IMR-90 (cell line): ENCODE results near the gene GATA2. TPM values are rescaled to one million over a fixed set of nuclear protein-coding genes. Genes with fewer than 3 reads are reported as not detected.

Source experiments
- ATAC-seq: fragments of 200-7000 bp; cut with Tn5 transposase; 2 replicates; pipeline ENCODE4 v1.9.1; 2020; ENCODE audit warnings: low read depth, mild to moderate bottlenecking, moderate library complexity
- BruUV-seq: library from RNA; stranded (reverse); fragments of 400-500 nt; replicated peaks from 2 replicates; lab custom pipeline; 2021; lab: Mats Ljungman, UMichigan
- CTCF ChIA-PET: fragments of 300-600 bp; formaldehyde crosslinking; extraction: SDS; loops from one replicate; lab custom pipeline; 2021; ENCODE audit warnings: antibody characterized with exemption; lab: Yijun Ruan, JAX
- POLR2A ChIA-PET: fragments of 300-600 bp; sonication (Branson Sonifier 250); formaldehyde crosslinking; loops from one replicate; lab custom pipeline; 2022; ENCODE audit warnings: antibody characterized with exemption; ENCODE audit not compliant: unreplicated experiment; lab: Charles Lee
- DNase-seq: peaks from one replicate; pipeline ENCODE4 v3.0.0; 2013
- H2AFZ ChIP-seq: replicated peaks from 2 replicates; pipeline ENCODE3; 2013; ENCODE audit warnings: low read length, mild to moderate bottlenecking; ENCODE audit not compliant: poor library complexity
- H2AK5ac ChIP-seq: 2 replicates; pipeline ENCODE4 v1.6.1; 2013; ENCODE audit warnings: low read depth, low read length, inconsistent platforms
- H2AK9ac ChIP-seq: replicated peaks from 2 replicates; pipeline ENCODE3; 2013; ENCODE audit warnings: mild to moderate bottlenecking, low read depth, low read length, moderate library complexity; ENCODE audit not compliant: poor library complexity
- H2BK120ac ChIP-seq: 2 replicates; pipeline ENCODE4 v1.6.1; 2013; ENCODE audit warnings: low read depth, low read length, inconsistent platforms
- H2BK15ac ChIP-seq: 3 replicates; pipeline ENCODE4 v1.6.1; 2013; ENCODE audit warnings: low read depth, low read length, inconsistent platforms
- H2BK20ac ChIP-seq: 2 replicates; pipeline ENCODE4 v1.6.1; 2013; ENCODE audit warnings: low read depth, mild to moderate bottlenecking, inconsistent platforms, low read length, moderate library complexity
- H2BK5ac ChIP-seq: 2 replicates; pipeline ENCODE4 v1.6.1; 2013; ENCODE audit warnings: mild to moderate bottlenecking, low read depth, low read length, inconsistent platforms; ENCODE audit not compliant: poor library complexity, severe bottlenecking
- H3K14ac ChIP-seq: replicated peaks from 2 replicates; pipeline ENCODE4 v1.6.1; 2013; ENCODE audit warnings: low read depth, low read length, inconsistent platforms
- H3K18ac ChIP-seq: 2 replicates; pipeline ENCODE4 v1.6.1; 2013; ENCODE audit warnings: low read depth, low read length, control low read depth
- H3K23ac ChIP-seq: 2 replicates; pipeline ENCODE4 v1.6.1; 2013; ENCODE audit warnings: low read depth, low read length, inconsistent platforms
- H3K27ac ChIP-seq: 2 replicates; pipeline ENCODE4 v1.5.1; 2013; ENCODE audit warnings: mild to moderate bottlenecking, control low read depth, low read length; ENCODE audit not compliant: insufficient read depth
- H3K27me3 ChIP-seq: 2 replicates; pipeline ENCODE4 v1.6.1; 2013; ENCODE audit warnings: low read length; ENCODE audit not compliant: control insufficient read depth, insufficient read depth
- H3K36me3 ChIP-seq: 2 replicates; pipeline ENCODE4 v1.6.1; 2013; ENCODE audit warnings: low read length, mixed read lengths; ENCODE audit not compliant: control insufficient read depth, insufficient read depth
- H3K4ac ChIP-seq: 2 replicates; pipeline ENCODE4 v1.6.1; 2013; ENCODE audit warnings: low read depth, low read length, inconsistent platforms
- H3K4me1 ChIP-seq: 2 replicates; pipeline ENCODE4 v1.6.1; 2013; ENCODE audit warnings: low read length, mixed read lengths; ENCODE audit not compliant: control insufficient read depth, insufficient read depth
- H3K4me2 ChIP-seq: 2 replicates; pipeline ENCODE4 v1.6.1; 2013; ENCODE audit warnings: low read depth, mild to moderate bottlenecking, control low read depth, low read length, moderate library complexity
- H3K4me3 ChIP-seq: 2 replicates; pipeline ENCODE4 v1.5.1; 2013; ENCODE audit warnings: low read depth, mild to moderate bottlenecking, control low read depth, low read length, moderate library complexity; ENCODE audit not compliant: insufficient read depth
- H3K56ac ChIP-seq: 2 replicates; pipeline ENCODE4 v1.6.1; 2013; ENCODE audit warnings: low read length, inconsistent platforms; ENCODE audit not compliant: insufficient read depth; ENCODE audit errors: extremely low read depth
- H3K79me1 ChIP-seq, 2 experiments: 2 replicates each; pipeline ENCODE4 v1.6.1; 2013; ENCODE audit warnings: low read length in 2 of 2, inconsistent platforms in 1 of 2, low read depth in 1 of 2
- H3K9ac ChIP-seq: 2 replicates; pipeline ENCODE4 v1.6.1; 2013; ENCODE audit warnings: low read depth, low read length, control low read depth
- H3K9me1 ChIP-seq: 2 replicates; pipeline ENCODE4 v1.6.1; 2013; ENCODE audit warnings: low read length, inconsistent platforms; ENCODE audit not compliant: insufficient read depth
- H3K9me3 ChIP-seq: 2 replicates; pipeline ENCODE4 v1.6.1; 2013; ENCODE audit warnings: low read length; ENCODE audit not compliant: control insufficient read depth, insufficient read depth
- H4K20me1 ChIP-seq: 2 replicates; pipeline ENCODE4 v1.6.1; 2013; ENCODE audit warnings: low read length, inconsistent platforms; ENCODE audit not compliant: insufficient read depth
- H4K5ac ChIP-seq: 2 replicates; pipeline ENCODE4 v1.6.1; 2013; ENCODE audit warnings: mild to moderate bottlenecking, low read depth, low read length, control low read depth
- H4K8ac ChIP-seq, 2 experiments: 2 replicates each; pipeline ENCODE4 v1.6.1; 2013; ENCODE audit warnings: low read depth in 2 of 2, low read length in 2 of 2, control low read depth in 1 of 2, inconsistent platforms in 1 of 2
- H4K91ac ChIP-seq: 2 replicates; pipeline ENCODE4 v1.6.1; 2013; ENCODE audit warnings: low read depth, low read length, inconsistent platforms; ENCODE audit not compliant: insufficient read depth
- BHLHE40 ChIP-seq: fragments of 150-350 bp; IDR thresholded peaks from 2 replicates; pipeline ENCODE4 v1.6.1; 2016; ENCODE audit warnings: mild to moderate bottlenecking, low read depth, low read length
- CEBPB ChIP-seq: IDR thresholded peaks from 2 replicates; pipeline ENCODE4 v1.6.1; 2012; ENCODE audit warnings: low read depth, low read length, improper control_type of control experiment
- CHD1 ChIP-seq: IDR thresholded peaks from 2 replicates; pipeline ENCODE4 v1.6.1; 2012; ENCODE audit warnings: low read depth, low read length, improper control_type of control experiment
- FOS ChIP-seq: fragments of 150-350 bp; IDR thresholded peaks from 2 replicates; pipeline ENCODE4 v1.6.1; 2016; ENCODE audit warnings: low read depth, low read length
- MAFK ChIP-seq: IDR thresholded peaks from 2 replicates; pipeline ENCODE4 v1.6.1; 2012; ENCODE audit warnings: low read depth, low read length, improper control_type of control experiment
- MAZ ChIP-seq: IDR thresholded peaks from 2 replicates; pipeline ENCODE4 v1.6.1; 2012; ENCODE audit warnings: low read depth, mild to moderate bottlenecking, low read length, improper control_type of control experiment, moderate library complexity, borderline replicate concordance
- MXI1 ChIP-seq: IDR thresholded peaks from 2 replicates; pipeline ENCODE4 v1.6.1; 2012; ENCODE audit warnings: low read depth, mild to moderate bottlenecking, low read length, moderate library complexity, borderline replicate concordance
- NFE2L2 ChIP-seq: fragments of 150-350 bp; IDR thresholded peaks from 2 replicates; pipeline ENCODE4 v1.6.1; 2016; ENCODE audit warnings: low read depth, mild to moderate bottlenecking, low read length
- POLR2A ChIP-seq: IDR thresholded peaks from 2 replicates; pipeline ENCODE4 v1.6.1; 2012; ENCODE audit warnings: mild to moderate bottlenecking, low read depth, low read length
- RAD21 ChIP-seq: IDR thresholded peaks from 2 replicates; pipeline ENCODE4 v1.6.1; 2012; ENCODE audit warnings: low read length, improper control_type of control experiment
- RCOR1 ChIP-seq: IDR thresholded peaks from 2 replicates; pipeline ENCODE4 v1.6.1; 2012; ENCODE audit warnings: mild to moderate bottlenecking, low read length, improper control_type of control experiment; ENCODE audit not compliant: insufficient replicate concordance
- RFX5 ChIP-seq: IDR thresholded peaks from 2 replicates; pipeline ENCODE4 v1.8.0; 2012; ENCODE audit warnings: low read depth, mild to moderate bottlenecking, low read length, moderate library complexity
- SMC3 ChIP-seq: fragments of 150-350 bp; IDR thresholded peaks from 2 replicates; pipeline ENCODE4 v1.6.1; 2016; ENCODE audit warnings: low read depth, mild to moderate bottlenecking, antibody characterized with exemption, low read length, moderate library complexity
- WGBS, 2 experiments: methylation state at CpG; one replicate each; pipeline versions ENCODE4 v1.1.5 to v1.1.7; 2013; ENCODE audit warnings: missing lambda C conversion rate in 2 of 2; ENCODE audit not compliant: insufficient read length in 1 of 2; ENCODE audit errors: extremely low coverage in 2 of 2; 5-methylcytosine and 5-hydroxymethylcytosine counted together
- dilution Hi-C: fragments of 300-500 bp; cut with HindIII; formaldehyde crosslinking; loops from one replicate; pipeline ENCODE4 v1.14.3; 2018; ENCODE audit warnings: low sequenced_read_pairs; ENCODE audit not compliant: unreplicated experiment
- in situ Hi-C: fragments of 300-500 bp; cut with MboI; formaldehyde crosslinking; loops from 3 replicates; pipeline ENCODE4 v1.14.3; 2019; ENCODE audit warnings: low sequenced_read_pairs, inconsistent platforms, mixed read lengths
- intact Hi-C: fragments of 100-400 bp; cut with micrococcal nuclease; formaldehyde crosslinking; loops from 2 replicates; pipeline ENCODE4 v1.10.0; 2022
- polyA plus RNA-seq, 3 experiments: library from polyadenylated mRNA; depleted of rRNA; stranded (reverse); fragments of >200 nt; gene quantifications; 2 replicates each; pipeline ENCODE4 v1.2.3, GENCODE V29; 2012; ENCODE audit warnings: low replicate concordance in 1 of 3
- total RNA-seq: library from RNA; depleted of rRNA; stranded (reverse); fragments of >200 nt; gene quantifications from 2 replicates; pipeline ENCODE4 v1.2.3, GENCODE V29; 2012
- TF ChIP-seq, protein P1 (sequence below): conservative IDR thresholded peaks from 2 replicates; pipeline ENCODE4 v1.5.1; 2012; ENCODE audit warnings: mild to moderate bottlenecking, low read depth, low read length, improper control_type of control experiment
- TF ChIP-seq, protein P2 (sequence below): fragments of 150-350 bp; IDR thresholded peaks from 2 replicates; pipeline ENCODE4 v1.6.1; 2016; ENCODE audit warnings: low read depth, mild to moderate bottlenecking, low read length, moderate library complexity, borderline replicate concordance

Gene GATA2
- total and polyA plus RNA-seq, 2 of the 4 experiments (the other 2 are of a cell fraction): 2.2 to 13.5 TPM

DNA sequence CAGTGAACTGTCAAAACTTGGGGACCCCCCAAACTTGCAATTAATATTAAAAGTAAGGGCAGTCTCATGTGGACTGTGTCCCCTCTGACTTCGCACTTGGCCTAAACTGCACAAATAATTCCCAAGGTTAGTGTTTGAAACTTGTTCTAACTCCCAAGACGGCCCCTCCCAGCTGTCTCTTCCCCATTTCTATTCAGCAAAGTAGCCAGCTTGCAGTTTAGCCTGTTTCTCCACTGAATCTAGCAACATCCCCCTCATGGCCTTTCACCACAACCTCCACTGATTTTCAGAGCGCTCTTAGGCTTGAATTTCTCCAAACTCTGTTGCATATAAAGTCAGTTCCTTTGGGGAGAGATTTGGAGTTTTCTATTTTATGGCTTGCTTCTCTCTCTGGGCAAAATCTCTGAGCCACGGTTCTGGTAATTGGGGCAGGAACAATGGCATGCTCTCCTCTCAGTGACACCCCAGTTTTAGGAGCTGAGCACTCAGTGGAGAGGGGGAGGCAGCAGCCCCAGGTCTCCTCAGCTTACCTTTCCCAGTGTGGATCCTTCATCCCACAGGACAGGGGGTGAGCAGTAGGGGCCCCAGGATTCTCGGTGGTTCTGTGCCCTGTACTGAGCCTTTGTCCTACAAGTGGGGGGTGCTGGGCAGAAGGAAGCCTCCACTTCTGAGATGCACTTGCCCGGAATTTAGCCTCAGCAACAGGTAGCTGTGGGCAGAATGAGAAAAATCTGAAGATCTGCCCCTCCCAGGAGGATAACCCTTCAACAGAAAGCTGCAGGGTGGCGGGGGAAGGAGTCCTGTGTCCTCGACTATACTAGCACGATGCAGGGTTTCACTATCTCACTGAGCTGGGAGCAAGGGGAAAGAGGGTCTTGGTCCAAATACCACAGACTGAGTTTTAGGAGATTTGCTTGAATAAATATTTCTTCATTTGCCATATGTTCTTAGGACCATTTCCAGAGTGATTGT, 39.3 kb upstream of the GATA2 start:
- Histone ChIP-seq H2BK5ac (no peak overlapping the region), H3K4me2 (no peak overlapping the region), H2AFZ (no peak overlapping the region), H3K27me3 (peaks cover 45% of the 10 kb centered on the region), H3K23ac (no peak overlapping the region), H3K27ac (no peak overlapping the region), H2BK20ac (no peak overlapping the region), H3K4me1 (no peaks in the 10 kb centered on the region), H2AK5ac (no peak overlapping the region), H2AK9ac (no peak overlapping the region), H3K36me3 (no peaks in the 10 kb centered on the region), H3K79me1 (no peaks in the 10 kb centered on the region), H2BK120ac (no peak overlapping the region), H3K56ac (no peak overlapping the region), H3K9me1 (no peaks in the 10 kb centered on the region), H3K9me3 (no peaks in the 10 kb centered on the region), H4K20me1 (no peaks in the 10 kb centered on the region), H2BK15ac (no peak overlapping the region), H4K8ac (no peak overlapping the region), H3K18ac (no peak overlapping the region), H3K14ac (no peak overlapping the region), H4K91ac (no peak overlapping the region), H3K4me3 (no peak overlapping the region), H4K5ac (no peak overlapping the region), H3K9ac (no peak overlapping the region), H3K4ac (no peak overlapping the region)
- POLR2A ChIA-PET: no interaction called here
- intact Hi-C loops (loop anchor here (2.0 kb wide), 1 partner anchor 21 kb away; no protein-coding TSS in a partner anchor), dilution Hi-C loops (no loop called here), in situ Hi-C loops (no loop called here)
- CTCF ChIA-PET: interaction anchor here (1.2 kb wide), 1 partner anchor 25 kb away, joined by 4 read pairs; no protein-coding TSS in a partner anchor
- WGBS, 2 experiments: no CpG with 5 or more reads among the region's 9 CpGs
- BruUV-seq: no TSS peak
- ATAC-seq (no peak), DNase-seq (no peak)
- TF ChIP-seq RAD21 (no peak), POLR2A (no peak), NFE2L2 (no peak), SMC3 (no peak), MXI1 (no peak), CEBPB (no peak), MAZ (no peak), CHD1 (no peak), RFX5 (no peak), MAFK (no peak), FOS (no peak), RCOR1 (no peak), BHLHE40 (no peak)
- TF ChIP-seq, protein P1, sequence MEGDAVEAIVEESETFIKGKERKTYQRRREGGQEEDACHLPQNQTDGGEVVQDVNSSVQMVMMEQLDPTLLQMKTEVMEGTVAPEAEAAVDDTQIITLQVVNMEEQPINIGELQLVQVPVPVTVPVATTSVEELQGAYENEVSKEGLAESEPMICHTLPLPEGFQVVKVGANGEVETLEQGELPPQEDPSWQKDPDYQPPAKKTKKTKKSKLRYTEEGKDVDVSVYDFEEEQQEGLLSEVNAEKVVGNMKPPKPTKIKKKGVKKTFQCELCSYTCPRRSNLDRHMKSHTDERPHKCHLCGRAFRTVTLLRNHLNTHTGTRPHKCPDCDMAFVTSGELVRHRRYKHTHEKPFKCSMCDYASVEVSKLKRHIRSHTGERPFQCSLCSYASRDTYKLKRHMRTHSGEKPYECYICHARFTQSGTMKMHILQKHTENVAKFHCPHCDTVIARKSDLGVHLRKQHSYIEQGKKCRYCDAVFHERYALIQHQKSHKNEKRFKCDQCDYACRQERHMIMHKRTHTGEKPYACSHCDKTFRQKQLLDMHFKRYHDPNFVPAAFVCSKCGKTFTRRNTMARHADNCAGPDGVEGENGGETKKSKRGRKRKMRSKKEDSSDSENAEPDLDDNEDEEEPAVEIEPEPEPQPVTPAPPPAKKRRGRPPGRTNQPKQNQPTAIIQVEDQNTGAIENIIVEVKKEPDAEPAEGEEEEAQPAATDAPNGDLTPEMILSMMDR: no peak
- TF ChIP-seq, protein P2, sequence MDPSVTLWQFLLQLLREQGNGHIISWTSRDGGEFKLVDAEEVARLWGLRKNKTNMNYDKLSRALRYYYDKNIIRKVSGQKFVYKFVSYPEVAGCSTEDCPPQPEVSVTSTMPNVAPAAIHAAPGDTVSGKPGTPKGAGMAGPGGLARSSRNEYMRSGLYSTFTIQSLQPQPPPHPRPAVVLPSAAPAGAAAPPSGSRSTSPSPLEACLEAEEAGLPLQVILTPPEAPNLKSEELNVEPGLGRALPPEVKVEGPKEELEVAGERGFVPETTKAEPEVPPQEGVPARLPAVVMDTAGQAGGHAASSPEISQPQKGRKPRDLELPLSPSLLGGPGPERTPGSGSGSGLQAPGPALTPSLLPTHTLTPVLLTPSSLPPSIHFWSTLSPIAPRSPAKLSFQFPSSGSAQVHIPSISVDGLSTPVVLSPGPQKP: no peak
